ENCODE measurements around the gene BTBD16.

- no peak for TF ChIP-seq EZH2 (IDR thresholded peaks at IDR 0.05; ENCODE audit: borderline replicate concordance)
- no peak for TF ChIP-seq CTCF (IDR thresholded peaks at IDR 0.05; ENCODE audit: poor library complexity)
Observed at GRCh38 chr10:122296363-122297120, 25.4 kb downstream of the BTBD16 start.
